Measurements from ENCODE around the gene MS4A12. TPM values are rescaled to one million over a fixed set of nuclear protein-coding genes. Genes with fewer than 3 reads are reported as not detected.
"Not testable (repeated sequence)": the region's sequence is repeated elsewhere in the genome, so short reads cannot be mapped to it uniquely, and the experiment has no call there.

Gene MS4A12, protein sequence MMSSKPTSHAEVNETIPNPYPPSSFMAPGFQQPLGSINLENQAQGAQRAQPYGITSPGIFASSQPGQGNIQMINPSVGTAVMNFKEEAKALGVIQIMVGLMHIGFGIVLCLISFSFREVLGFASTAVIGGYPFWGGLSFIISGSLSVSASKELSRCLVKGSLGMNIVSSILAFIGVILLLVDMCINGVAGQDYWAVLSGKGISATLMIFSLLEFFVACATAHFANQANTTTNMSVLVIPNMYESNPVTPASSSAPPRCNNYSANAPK
- total RNA-seq = 1 to 10 TPM in 2 of 5 donors, not detected in 3; 2.9 to 4.6 TPM
- polyA plus RNA-seq = 1 to 10 TPM in 1 of 3 donors, not detected in 2; 1.1 TPM
- long read RNA-seq, donor 1 = 0 reads
- long read RNA-seq, donor 2 = 0 reads
- long read RNA-seq, donor 3 = 0 reads
- long read RNA-seq, donor 4 = 0 reads
- long read RNA-seq, donor 5 = 0 reads
- long read RNA-seq, donor 6 = 0 reads
- long read RNA-seq, donor 7 = 0 reads
- long read RNA-seq, donor 8 = 0 reads
- long read RNA-seq, donor 9 = 0 reads
- long read RNA-seq, donor 10 = 0 reads

DNA sequence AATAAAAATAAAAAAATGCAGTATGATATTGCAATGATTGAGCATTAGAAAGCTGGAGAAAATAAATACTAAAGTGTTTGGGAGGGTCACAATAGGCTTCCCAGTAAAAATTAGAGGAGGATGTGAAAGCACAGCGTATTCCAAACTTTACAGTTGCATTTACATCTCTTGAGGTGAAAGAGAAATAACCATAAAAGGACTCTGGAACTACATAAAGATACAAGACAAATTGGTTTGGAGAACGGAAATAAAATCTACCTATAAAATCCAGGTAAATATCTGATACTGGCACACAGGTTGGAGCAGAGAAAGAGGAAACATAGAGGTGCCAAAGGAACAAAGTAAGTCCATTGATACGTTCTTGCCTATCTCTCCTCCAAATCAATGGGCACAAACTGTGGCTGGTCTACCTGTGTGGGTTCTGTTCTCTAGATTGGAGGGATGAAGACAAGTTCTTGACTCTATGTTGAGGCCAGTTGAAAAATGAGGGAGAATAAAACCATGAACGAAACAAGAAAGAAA lies at the start of gene MS4A12:
Gene MS4A12 (plus strand): TSS at position 291 of the 522 bp plus-strand sequence. CDS start 4,541 bp downstream, outside the sequence.
- H3K4me3 ChIP-seq = no peak within 1 kb of the TSS
- WGBS, 5 donors = 68 to 86% (median 79%) methylated on average over 4 of the region's 4 CpGs
- DNase-seq = no peak
- H3K9me3 ChIP-seq = no peaks in the 10 kb centered on the region
- no peaks in the 10 kb centered on the region for H3K27me3 ChIP-seq
- intact Hi-C loops (cut with DNase I; ENCODE audit: low total_unique reads) = no loop called here
- H3K27ac ChIP-seq = no peak within 1 kb of the TSS
- no peaks in the 10 kb centered on the region for H3K36me3 ChIP-seq
- no peaks in the 10 kb centered on the region for H3K4me1 ChIP-seq
- TF ChIP-seq CTCF (IDR thresholded peaks at IDR 0.05) (no peak), EP300 (IDR thresholded peaks at IDR 0.05) (no peak), POLR2AphosphoS5 (IDR thresholded peaks at IDR 0.05) (no peak), POLR2A (IDR thresholded peaks at IDR 0.05) (no peak)

DNA sequence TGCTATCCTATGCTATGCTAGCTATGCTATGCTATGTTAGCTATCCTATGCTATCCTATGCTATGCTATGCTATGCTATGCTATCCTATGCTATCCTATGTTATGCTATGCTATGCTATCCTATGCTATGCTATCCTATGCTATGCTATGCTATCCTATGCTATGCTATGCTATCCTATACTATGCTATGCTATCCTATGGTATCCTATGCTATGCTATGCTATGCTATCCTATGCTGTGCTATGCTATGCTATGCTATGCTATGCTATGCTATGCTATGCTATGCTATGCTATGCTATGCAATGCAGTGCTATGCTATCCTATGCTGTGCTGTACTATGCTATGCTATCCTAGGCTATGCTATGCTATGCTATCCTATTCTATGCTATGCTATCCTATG lies 45.5 kb upstream of the MS4A12 start:
- Histone ChIP-seq H3K9me3 (no peaks in the 10 kb centered on the region), H3K27ac (no peak overlapping the region), H3K27me3 (no peaks in the 10 kb centered on the region), H3K4me3 (no peak overlapping the region), H3K4me1 (peaks cover 0 to 4% (median 0%) of the 10 kb centered on the region in 4 donors), H3K36me3 (no peaks in the 10 kb centered on the region)
- no peak for DNase-seq
- intact Hi-C loops (cut with DNase I; ENCODE audit: low total_unique reads) = no loop called here
- TF ChIP-seq EP300 (IDR thresholded peaks at IDR 0.05) (no peak), CTCF (IDR thresholded peaks at IDR 0.05) (no peak), POLR2A (IDR thresholded peaks at IDR 0.05) (no peak), POLR2AphosphoS5 (IDR thresholded peaks at IDR 0.05) (no peak)

DNA sequence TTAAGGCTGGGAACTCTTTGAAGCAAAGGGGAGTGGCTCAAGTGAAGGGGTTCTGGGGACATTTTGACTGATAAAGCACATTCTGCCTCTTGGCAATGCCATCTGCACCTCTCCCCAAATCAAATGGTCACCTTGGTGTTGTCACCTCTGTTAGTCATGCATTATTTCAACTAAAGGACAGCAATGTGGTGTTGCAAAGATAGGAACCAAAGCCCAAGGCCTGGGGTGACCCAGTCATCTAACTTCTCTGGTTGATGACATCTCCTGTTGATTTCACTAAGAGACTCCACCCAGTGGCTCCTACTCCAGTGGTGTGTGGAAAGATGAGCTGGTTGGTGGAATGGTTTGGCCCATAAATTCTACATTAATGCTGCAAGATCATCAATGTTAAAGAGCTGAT lies 44.7 kb upstream of the MS4A12 start:
- Histone ChIP-seq H3K36me3 (no peaks in the 10 kb centered on the region), H3K27me3 (no peaks in the 10 kb centered on the region), H3K4me1 (peaks cover 0 to 4% (median 0%) of the 10 kb centered on the region in 4 donors), H3K4me3 (no peak overlapping the region), H3K27ac (no peak overlapping the region), H3K9me3 (no peaks in the 10 kb centered on the region)
- intact Hi-C loops (cut with DNase I; ENCODE audit: low total_unique reads) = no loop called here
- DNase-seq = no peak
- TF ChIP-seq CTCF (IDR thresholded peaks at IDR 0.05) = no peak
- TF ChIP-seq POLR2A (IDR thresholded peaks at IDR 0.05) = no peak
- TF ChIP-seq POLR2AphosphoS5 (IDR thresholded peaks at IDR 0.05) = no peak
- no peak for TF ChIP-seq EP300 (IDR thresholded peaks at IDR 0.05)

DNA sequence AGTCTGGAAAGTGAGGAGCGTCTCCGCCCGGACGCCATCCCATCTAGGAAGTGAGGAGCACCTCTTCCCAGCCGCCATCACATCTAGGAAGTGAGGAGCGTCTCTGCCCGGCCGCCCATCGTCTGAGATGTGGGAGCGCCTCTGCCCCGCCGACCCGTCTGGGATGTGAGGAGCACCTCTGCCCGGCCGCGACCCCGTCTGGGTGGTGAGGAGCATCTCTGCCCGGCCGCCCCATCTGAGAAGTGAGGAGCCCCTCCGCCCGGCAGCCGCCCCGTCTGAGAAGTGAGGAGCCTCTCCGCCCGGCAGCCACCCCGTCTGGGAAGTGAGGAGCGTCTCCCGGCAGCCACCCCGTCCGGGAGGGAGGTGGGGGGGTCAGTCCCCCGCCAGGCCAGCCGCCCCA lies 41.4 kb upstream of the MS4A12 start:
- intact Hi-C loops (cut with DNase I; ENCODE audit: low total_unique reads); H3K27ac ChIP-seq; H3K4me3 ChIP-seq; H3K36me3 ChIP-seq; H3K4me1 ChIP-seq; H3K27me3 ChIP-seq; DNase-seq; H3K9me3 ChIP-seq: not testable (repeated sequence)
- 92 to 99% (median 94%) methylated on average over 15 to 32 of the region's 32 CpGs; no CpG with 5 or more reads in 1 of the 5 donors for WGBS, 5 donors

DNA sequence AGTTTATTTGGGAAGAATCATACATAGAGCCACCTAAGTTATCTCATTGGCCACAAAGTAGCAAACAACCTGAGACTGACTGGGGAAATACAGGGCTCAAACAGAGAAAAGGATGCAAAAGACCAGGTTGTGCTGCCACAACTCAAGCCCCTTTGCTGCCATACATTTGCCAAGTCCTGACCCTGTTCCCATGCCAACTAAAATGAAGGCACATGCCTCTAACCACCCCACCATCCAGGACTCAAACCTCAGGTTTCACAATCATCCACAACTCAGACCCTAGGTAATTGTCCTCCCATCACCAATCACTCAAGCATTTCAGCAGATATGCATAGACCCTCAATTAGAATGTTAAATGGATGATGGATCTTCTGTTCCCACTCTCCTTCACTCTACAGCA lies 38.4 kb upstream of the MS4A12 start:
- no peak overlapping the region for H3K27ac ChIP-seq
- H3K4me1 ChIP-seq = no peaks in the 10 kb centered on the region
- no peak for DNase-seq
- no peak overlapping the region for H3K4me3 ChIP-seq
- no peaks in the 10 kb centered on the region for H3K27me3 ChIP-seq
- H3K36me3 ChIP-seq = no peaks in the 10 kb centered on the region
- H3K9me3 ChIP-seq = no peaks in the 10 kb centered on the region
- intact Hi-C loops (cut with DNase I; ENCODE audit: low total_unique reads) = no loop called here
- TF ChIP-seq CTCF (IDR thresholded peaks at IDR 0.05) (no peak), POLR2A (IDR thresholded peaks at IDR 0.05) (no peak), EP300 (IDR thresholded peaks at IDR 0.05) (no peak), POLR2AphosphoS5 (IDR thresholded peaks at IDR 0.05) (no peak)

All from stomach (tissue), 19 donors.